Keratinocyte (primary cell): ENCODE measurements around the gene PCDHGA11. TPM values are rescaled to one million over a fixed set of nuclear protein-coding genes. Genes with fewer than 3 reads are reported as not detected.
A peak's percentile ranks its signal among the peaks of the same experiment; 100 is the strongest.

Experiments
- DNase-seq: peaks from one replicate; pipeline ENCODE4 v3.0.0-alpha.2; 2011; ENCODE audit warnings: low read depth, missing footprints, low spot score
- FAIRE-seq: peaks from 2 replicates; lab custom pipeline; 2011; peaks lifted over from hg19 to GRCh38; lab: Jason Lieb, UNC
- H2AFZ ChIP-seq: 2 replicates; pipeline ENCODE4 v1.6.0; 2012; ENCODE audit warnings: low read length, control low read depth, inconsistent platforms; ENCODE audit not compliant: control insufficient read depth
- H3K27ac ChIP-seq: 2 replicates; pipeline ENCODE4 v1.5.1; 2011; ENCODE audit warnings: low read length; ENCODE audit not compliant: control insufficient read depth, insufficient read depth
- H3K27me3 ChIP-seq: 3 replicates; pipeline ENCODE4 v1.6.0; 2011; ENCODE audit warnings: low read length; ENCODE audit not compliant: control insufficient read depth, insufficient read depth; ENCODE audit errors: extremely low read depth
- H3K36me3 ChIP-seq, 2 experiments: 2 replicates in 1 of 2; 3 replicates in 1 of 2; pipeline ENCODE4 v1.5.1; 2011; ENCODE audit warnings: low read length in 2 of 2, mild to moderate bottlenecking in 1 of 2; ENCODE audit not compliant: control insufficient read depth in 2 of 2, insufficient read depth in 2 of 2; ENCODE audit errors: extremely low read depth in 1 of 2
- H3K4me1 ChIP-seq: 3 replicates; pipeline ENCODE4 v1.5.1; 2011; ENCODE audit warnings: low read length; ENCODE audit not compliant: control insufficient read depth, insufficient read depth; ENCODE audit errors: extremely low read depth
- H3K4me2 ChIP-seq: 3 replicates; pipeline ENCODE4 v1.6.0; 2011; ENCODE audit warnings: low read depth, low read length; ENCODE audit not compliant: control insufficient read depth, insufficient read depth; ENCODE audit errors: extremely low read depth
- H3K4me3 ChIP-seq, 3 experiments: fragments of 200-600 bp in 1 of 3; sonication (generic) in 1 of 3; 2 replicates in 2 of 3; 3 replicates in 1 of 3; pipeline ENCODE4 v1.5.1; 2011 to 2016; ENCODE audit warnings: low read length in 3 of 3, mild to moderate bottlenecking in 3 of 3, control low read depth in 2 of 3, inconsistent platforms in 1 of 3, low read depth in 1 of 3, mixed read lengths in 1 of 3, mixed run types in 1 of 3, moderate library complexity in 1 of 3; ENCODE audit not compliant: control insufficient read depth in 2 of 3, insufficient read depth in 2 of 3; ENCODE audit errors: extremely low read depth in 1 of 3
- H3K79me2 ChIP-seq: 2 replicates; pipeline ENCODE4 v1.6.0; 2012; ENCODE audit warnings: low read length; ENCODE audit not compliant: control insufficient read depth, insufficient read depth
- H3K9ac ChIP-seq: 3 replicates; pipeline ENCODE4 v1.6.0; 2011; ENCODE audit warnings: low read length; ENCODE audit not compliant: control insufficient read depth, insufficient read depth; ENCODE audit errors: extremely low read depth
- H3K9me1 ChIP-seq: 3 replicates; pipeline ENCODE4 v1.6.0; 2011; ENCODE audit warnings: low read length; ENCODE audit not compliant: control insufficient read depth, insufficient read depth; ENCODE audit errors: extremely low read depth
- H3K9me3 ChIP-seq: 2 replicates; pipeline ENCODE4 v1.5.1; 2012; ENCODE audit warnings: low read depth, low read length; ENCODE audit not compliant: control insufficient read depth
- H4K20me1 ChIP-seq: 3 replicates; pipeline ENCODE4 v1.6.0; 2011; ENCODE audit warnings: low read length; ENCODE audit not compliant: control insufficient read depth, insufficient read depth; ENCODE audit errors: extremely low read depth
- EZH2 ChIP-seq: IDR thresholded peaks from one replicate; pipeline ENCODE4 v1.6.1; 2012; ENCODE audit warnings: inconsistent platforms, mild to moderate bottlenecking, low read length, moderate library complexity
- dilution Hi-C: fragments of 300-500 bp; cut with MboI; formaldehyde crosslinking; loops from one replicate; pipeline ENCODE4 v1.7.0; 2020; ENCODE audit warnings: low sequenced_read_pairs; ENCODE audit not compliant: extremely low pct_ligation_motif_present
- polyA plus RNA-seq, 5 experiments: library from polyadenylated mRNA; depleted of rRNA in 3 of 5; stranded (reverse) in 3 of 5; stranded (forward) in 1 of 5; unstranded in 1 of 5; fragments of >200 nt; gene quantifications; 1 replicate in 1 of 5; 2 replicates in 3 of 5; 3 replicates in 1 of 5; pipeline versions ENCODE4 v1.2.1 to v1.2.3, GENCODE V29; 2011 to 2012; ENCODE audit warnings: missing spikeins in 2 of 5, low read depth in 1 of 5, low replicate concordance in 1 of 5
- TF ChIP-seq, protein P1 (sequence below), 3 experiments: IDR thresholded peaks in 1 of 3; conservative IDR thresholded peaks in 1 of 3; optimal IDR thresholded peaks in 1 of 3; 2 replicates in 2 of 3; 3 replicates in 1 of 3; pipeline versions ENCODE3 to v1.5.1; 2011; ENCODE audit warnings: low read length in 3 of 3, mild to moderate bottlenecking in 3 of 3, moderate library complexity in 2 of 3, control low read depth in 1 of 3, inconsistent platforms in 1 of 3; ENCODE audit not compliant: insufficient read depth in 2 of 3; ENCODE audit errors: extremely low read depth in 1 of 3

The PCDHGA11 gene
- polyA plus RNA-seq, 1 donor (not counting 4 experiments of a cell fraction or from before 2014, with no cell fraction given) = 1.4 TPM

DNA sequence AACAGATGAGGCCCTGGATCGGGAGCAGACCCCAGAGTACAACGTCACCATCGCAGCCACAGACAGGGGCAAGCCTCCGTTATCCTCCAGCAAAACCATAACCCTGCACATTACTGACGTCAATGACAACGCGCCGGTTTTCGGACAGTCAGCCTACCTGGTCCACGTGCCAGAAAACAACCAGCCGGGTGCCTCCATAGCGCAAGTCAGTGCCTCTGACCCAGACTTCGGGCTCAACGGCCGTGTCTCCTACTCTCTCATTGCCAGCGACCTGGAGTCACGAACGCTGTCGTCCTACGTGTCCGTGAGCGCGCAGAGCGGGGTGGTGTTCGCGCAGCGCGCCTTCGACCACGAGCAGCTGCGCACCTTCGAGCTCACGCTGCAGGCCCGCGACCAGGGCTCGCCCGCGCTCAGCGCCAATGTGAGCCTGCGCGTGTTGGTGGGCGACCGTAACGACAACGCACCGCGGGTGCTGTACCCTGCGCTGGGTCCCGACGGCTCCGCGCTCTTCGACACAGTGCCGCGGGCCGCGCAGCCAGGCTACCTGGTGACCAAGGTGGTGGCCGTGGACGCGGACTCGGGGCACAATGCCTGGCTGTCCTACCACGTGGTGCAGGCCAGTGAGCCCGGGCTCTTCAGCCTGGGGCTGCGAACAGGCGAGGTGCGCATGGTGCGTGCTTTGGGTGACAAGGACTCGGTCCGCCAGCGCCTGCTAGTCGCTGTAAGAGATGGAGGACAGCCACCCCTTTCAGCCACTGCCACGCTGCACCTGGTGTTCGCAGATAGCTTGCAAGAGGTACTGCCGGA lies 1.6 kb upstream of the PCDHGA11 start:
- Histone ChIP-seq H3K9ac (no peak overlapping the region), H2AFZ (no peak overlapping the region), H3K4me1 (no peaks in the 10 kb centered on the region), H3K27me3 (peaks cover 33% of the 10 kb centered on the region), H3K27ac (no peak overlapping the region), H3K9me3 (peaks cover 28% of the 10 kb centered on the region), H3K4me2 (no peak overlapping the region), H3K4me3 (no peak overlapping the region), H3K79me2 (no peaks in the 10 kb centered on the region), H4K20me1 (no peaks in the 10 kb centered on the region), H3K36me3 (no peaks in the 10 kb centered on the region), H3K9me1 (no peaks in the 10 kb centered on the region)
- dilution Hi-C loops = no loop called here
- FAIRE-seq (no peak), DNase-seq (no peak)
- TF ChIP-seq, protein P1, sequence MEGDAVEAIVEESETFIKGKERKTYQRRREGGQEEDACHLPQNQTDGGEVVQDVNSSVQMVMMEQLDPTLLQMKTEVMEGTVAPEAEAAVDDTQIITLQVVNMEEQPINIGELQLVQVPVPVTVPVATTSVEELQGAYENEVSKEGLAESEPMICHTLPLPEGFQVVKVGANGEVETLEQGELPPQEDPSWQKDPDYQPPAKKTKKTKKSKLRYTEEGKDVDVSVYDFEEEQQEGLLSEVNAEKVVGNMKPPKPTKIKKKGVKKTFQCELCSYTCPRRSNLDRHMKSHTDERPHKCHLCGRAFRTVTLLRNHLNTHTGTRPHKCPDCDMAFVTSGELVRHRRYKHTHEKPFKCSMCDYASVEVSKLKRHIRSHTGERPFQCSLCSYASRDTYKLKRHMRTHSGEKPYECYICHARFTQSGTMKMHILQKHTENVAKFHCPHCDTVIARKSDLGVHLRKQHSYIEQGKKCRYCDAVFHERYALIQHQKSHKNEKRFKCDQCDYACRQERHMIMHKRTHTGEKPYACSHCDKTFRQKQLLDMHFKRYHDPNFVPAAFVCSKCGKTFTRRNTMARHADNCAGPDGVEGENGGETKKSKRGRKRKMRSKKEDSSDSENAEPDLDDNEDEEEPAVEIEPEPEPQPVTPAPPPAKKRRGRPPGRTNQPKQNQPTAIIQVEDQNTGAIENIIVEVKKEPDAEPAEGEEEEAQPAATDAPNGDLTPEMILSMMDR (optimal IDR thresholded peaks at IDR 0.05 in 1 of 3, IDR thresholded peaks at IDR 0.05 in 1 of 3, conservative IDR thresholded peaks at IDR 0.05 in 1 of 3; ENCODE audit: extremely low read depth in 1 of 3, insufficient read depth in 2 of 3, low read length in 3 of 3) = no peak
- TF ChIP-seq EZH2 = no peak

- H3K4me3 ChIP-seq = peak overlapping the region; percentile 37 to 68 (median 60)
- TF ChIP-seq EZH2 = no peak
- TF ChIP-seq, protein P1 (optimal IDR thresholded peaks at IDR 0.05 in 1 of 3, IDR thresholded peaks at IDR 0.05 in 1 of 3, conservative IDR thresholded peaks at IDR 0.05 in 1 of 3; ENCODE audit: extremely low read depth in 1 of 3, insufficient read depth in 2 of 3, low read length in 3 of 3) = no peak
- H2AFZ ChIP-seq = peak overlapping the region; percentile 65
- H3K79me2 ChIP-seq = no peaks in the 10 kb centered on the region
- H4K20me1 ChIP-seq = no peaks in the 10 kb centered on the region
- H3K9me1 ChIP-seq = no peaks in the 10 kb centered on the region
- H3K36me3 ChIP-seq = no peaks in the 10 kb centered on the region
- no peak overlapping the region for H3K9ac ChIP-seq
- H3K4me2 ChIP-seq = peak overlapping the region; percentile 69
- dilution Hi-C loops = no loop called here
- FAIRE-seq = no peak
- H3K27me3 ChIP-seq = peaks cover 38% of the 10 kb centered on the region
- H3K4me1 ChIP-seq = no peaks in the 10 kb centered on the region
- H3K27ac ChIP-seq = no peak overlapping the region
- peaks cover 28% of the 10 kb centered on the region for H3K9me3 ChIP-seq
- DNase-seq = no peak
Observed at GRCh38 chr5:141421489-141421855, 621 bp downstream of the PCDHGA11 start.
